Neural cell (in vitro differentiated cells): ENCODE results near the gene RAP1A.

Source experiments
- CTCF ChIP-seq: fragments of 450-650 bp; IDR thresholded peaks from 2 replicates; pipeline ENCODE4 v1.5.1; 2014; ENCODE audit warnings: antibody characterized with exemption, mild to moderate bottlenecking, moderate library complexity; ENCODE audit not compliant: poor library complexity, severe bottlenecking
- EP300 ChIP-seq: fragments of 450-650 bp; conservative IDR thresholded peaks from 2 replicates; pipeline ENCODE4 v1.6.1; 2014; ENCODE audit warnings: antibody characterized with exemption, mild to moderate bottlenecking, moderate library complexity; ENCODE audit not compliant: poor library complexity, severe bottlenecking
- EZH2 ChIP-seq: fragments of 200-600, 300-800 bp; shearing (Covaris generic), sonication (generic); IDR thresholded peaks from 2 replicates; pipeline ENCODE4 v1.6.1; 2014; ENCODE audit warnings: antibody characterized with exemption, low read length, borderline replicate concordance, mild to moderate bottlenecking; ENCODE audit not compliant: insufficient read depth, poor library complexity, severe bottlenecking
- MXI1 ChIP-seq: fragments of 450-650 bp; conservative IDR thresholded peaks from 2 replicates; pipeline ENCODE4 v1.6.1; 2014; ENCODE audit warnings: antibody characterized with exemption, mild to moderate bottlenecking; ENCODE audit not compliant: poor library complexity, severe bottlenecking
- POLR2AphosphoS5 ChIP-seq: IDR thresholded peaks from 2 replicates; pipeline ENCODE4 v1.6.1; 2012
- RAD21 ChIP-seq: fragments of 450-650 bp; conservative IDR thresholded peaks from 2 replicates; pipeline ENCODE4 v1.6.1; 2014; ENCODE audit warnings: antibody characterized with exemption, mild to moderate bottlenecking, moderate library complexity
- TAF1 ChIP-seq: IDR thresholded peaks from 2 replicates; pipeline ENCODE4 v1.6.1; 2012; ENCODE audit warnings: low read depth
- TF ChIP-seq, protein P1 (sequence below): IDR thresholded peaks from 2 replicates; pipeline ENCODE4 v1.6.1; 2012; ENCODE audit warnings: borderline replicate concordance

GRCh38 chr1:111745675-111746613 is 126.4 kb downstream of the RAP1A start:
- no peak for TF ChIP-seq CTCF
- TF ChIP-seq TAF1, result no peak
- no peak for TF ChIP-seq EP300
- no peak for TF ChIP-seq MXI1
- TF ChIP-seq RAD21, result no peak
- no peak for TF ChIP-seq EZH2
- no peak for TF ChIP-seq POLR2AphosphoS5
- TF ChIP-seq, protein P1, sequence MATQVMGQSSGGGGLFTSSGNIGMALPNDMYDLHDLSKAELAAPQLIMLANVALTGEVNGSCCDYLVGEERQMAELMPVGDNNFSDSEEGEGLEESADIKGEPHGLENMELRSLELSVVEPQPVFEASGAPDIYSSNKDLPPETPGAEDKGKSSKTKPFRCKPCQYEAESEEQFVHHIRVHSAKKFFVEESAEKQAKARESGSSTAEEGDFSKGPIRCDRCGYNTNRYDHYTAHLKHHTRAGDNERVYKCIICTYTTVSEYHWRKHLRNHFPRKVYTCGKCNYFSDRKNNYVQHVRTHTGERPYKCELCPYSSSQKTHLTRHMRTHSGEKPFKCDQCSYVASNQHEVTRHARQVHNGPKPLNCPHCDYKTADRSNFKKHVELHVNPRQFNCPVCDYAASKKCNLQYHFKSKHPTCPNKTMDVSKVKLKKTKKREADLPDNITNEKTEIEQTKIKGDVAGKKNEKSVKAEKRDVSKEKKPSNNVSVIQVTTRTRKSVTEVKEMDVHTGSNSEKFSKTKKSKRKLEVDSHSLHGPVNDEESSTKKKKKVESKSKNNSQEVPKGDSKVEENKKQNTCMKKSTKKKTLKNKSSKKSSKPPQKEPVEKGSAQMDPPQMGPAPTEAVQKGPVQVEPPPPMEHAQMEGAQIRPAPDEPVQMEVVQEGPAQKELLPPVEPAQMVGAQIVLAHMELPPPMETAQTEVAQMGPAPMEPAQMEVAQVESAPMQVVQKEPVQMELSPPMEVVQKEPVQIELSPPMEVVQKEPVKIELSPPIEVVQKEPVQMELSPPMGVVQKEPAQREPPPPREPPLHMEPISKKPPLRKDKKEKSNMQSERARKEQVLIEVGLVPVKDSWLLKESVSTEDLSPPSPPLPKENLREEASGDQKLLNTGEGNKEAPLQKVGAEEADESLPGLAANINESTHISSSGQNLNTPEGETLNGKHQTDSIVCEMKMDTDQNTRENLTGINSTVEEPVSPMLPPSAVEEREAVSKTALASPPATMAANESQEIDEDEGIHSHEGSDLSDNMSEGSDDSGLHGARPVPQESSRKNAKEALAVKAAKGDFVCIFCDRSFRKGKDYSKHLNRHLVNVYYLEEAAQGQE, result no peak
